CD4-positive, alpha-beta T cell (primary cell): ENCODE measurements around the gene PLCB2. TPM values are rescaled to one million over a fixed set of nuclear protein-coding genes. Genes with fewer than 3 reads are reported as not detected.

Experiments used
- ATAC-seq: fragments of 200-7000 bp; cut with Tn5 transposase; one replicate; pipeline ENCODE4 v1.10.0; 2022; ENCODE audit warnings: mild to moderate bottlenecking; ENCODE audit not compliant: poor library complexity
- CTCF ChIA-PET: fragments of 350-600 bp; sonication (Branson Sonifier 250); formaldehyde crosslinking; loops from one replicate; lab custom pipeline; 2021; ENCODE audit warnings: antibody characterized with exemption, inconsistent platforms; lab: Charles Lee
- POLR2A ChIA-PET: fragments of 350-600 bp; sonication (Branson Sonifier 250); formaldehyde crosslinking; loops from one replicate; lab custom pipeline; 2021; ENCODE audit warnings: antibody characterized with exemption, inconsistent platforms; lab: Charles Lee
- DNase-seq, 14 experiments: peaks; one replicate each; pipeline ENCODE4 v3.0.0-alpha.2; 2013 to 2020; ENCODE audit warnings: mixed read lengths in 2 of 14
- H3K27ac ChIP-seq, 2 donors: one replicate each; pipeline versions ENCODE4 v1.5.1 to v1.7.0; 2013; ENCODE audit warnings: low read length in 2 of 2, low read depth in 1 of 2, mild to moderate bottlenecking in 1 of 2
- H3K27me3 ChIP-seq, 2 experiments: 1 replicate in 1 of 2; 2 replicates in 1 of 2; pipeline versions ENCODE4 v1.6.1 to v1.7.0; 2013; ENCODE audit warnings: low read length in 2 of 2, control low read depth in 1 of 2, mild to moderate bottlenecking in 1 of 2, moderate library complexity in 1 of 2; ENCODE audit not compliant: insufficient read depth in 2 of 2, control insufficient read depth in 1 of 2
- H3K36me3 ChIP-seq: one replicate; pipeline ENCODE4 v1.6.1; 2013; ENCODE audit warnings: low read length, control low read depth; ENCODE audit not compliant: insufficient read depth
- H3K4me1 ChIP-seq: one replicate; pipeline ENCODE4 v1.6.1; 2013; ENCODE audit warnings: low read length, control low read depth; ENCODE audit not compliant: insufficient read depth
- H3K4me3 ChIP-seq: one replicate; pipeline ENCODE4 v1.5.1; 2013; ENCODE audit warnings: mild to moderate bottlenecking, low read length, moderate library complexity
- H3K9me3 ChIP-seq, 2 experiments: 1 replicate in 1 of 2; 2 replicates in 1 of 2; pipeline versions ENCODE4 v1.6.1 to v1.7.0; 2013; ENCODE audit warnings: low read length in 2 of 2, mild to moderate bottlenecking in 2 of 2, control low read depth in 1 of 2, moderate library complexity in 1 of 2; ENCODE audit not compliant: control insufficient read depth in 1 of 2, insufficient read depth in 1 of 2
- H3K27ac Mint-ChIP-seq: one replicate; pipeline ENCODE4 v1.8.0; 2020; ENCODE audit warnings: mixed read lengths
- H3K27me3 Mint-ChIP-seq: one replicate; pipeline ENCODE4 v1.8.0; 2021; ENCODE audit warnings: mixed read lengths
- H3K36me3 Mint-ChIP-seq: one replicate; pipeline ENCODE4 v1.8.0; 2021; ENCODE audit warnings: low read depth, mixed read lengths
- H3K4me1 Mint-ChIP-seq: one replicate; pipeline ENCODE4 v1.8.0; 2021; ENCODE audit warnings: low read depth, mixed read lengths
- H3K4me3 Mint-ChIP-seq: one replicate; pipeline ENCODE4 v1.8.0; 2020; ENCODE audit warnings: mild to moderate bottlenecking, mixed read lengths
- H3K9me3 Mint-ChIP-seq: one replicate; pipeline ENCODE4 v1.8.0; 2020; ENCODE audit warnings: mixed read lengths
- intact Hi-C, 2 experiments: fragments of 100-400 bp; cut with DNase I in 1 of 2; cut with micrococcal nuclease in 1 of 2; formaldehyde crosslinking; loops; one replicate each; pipeline versions ENCODE4 v1.15.1 to v1.9.0; 2023 to 2025; cut with DNase I, micrococcal nuclease
- total RNA-seq, 174 experiments: library from RNA in 2 of 174; stranded (reverse) in 2 of 174; gene quantifications; one replicate each; pipeline ENCODE4 v1.2.3 and lab custom pipeline; 2021 to 2026
- TF ChIP-seq, protein P1 (sequence below): fragments of 200-600 bp; IDR thresholded peaks from one replicate; pipeline ENCODE4 v1.8.0; 2022; ENCODE audit warnings: antibody characterized with exemption, mild to moderate bottlenecking

Gene PLCB2
- total RNA-seq, 2 experiments from 2014 or later, result 206 to 222 TPM

DNA sequence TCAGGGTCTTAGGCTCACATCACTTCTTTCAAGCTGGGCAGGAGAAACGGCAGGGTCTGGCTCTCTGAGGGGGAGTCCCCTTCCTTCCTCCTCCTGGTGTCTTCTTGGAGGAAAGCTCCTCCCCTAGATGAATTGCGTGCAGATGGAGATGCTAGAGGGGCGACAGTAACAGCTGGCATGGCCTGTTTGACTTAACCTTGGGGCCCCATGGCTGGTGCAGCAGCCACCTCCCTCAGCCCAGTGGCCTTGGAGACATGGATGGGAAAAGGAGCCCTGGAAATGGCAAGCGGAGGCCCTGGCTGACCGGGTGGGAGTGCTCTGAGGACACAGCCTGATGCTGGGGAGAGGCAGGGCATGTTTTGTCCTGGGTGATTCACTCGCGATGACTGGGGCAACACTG lies 48.7 kb downstream of the PLCB2 start:
- CTCF ChIA-PET, result no interaction called here
- H3K27me3 Mint-ChIP-seq, result peaks cover 14% of the 10 kb centered on the region
- no peak overlapping the region for H3K27ac Mint-ChIP-seq
- H3K9me3 Mint-ChIP-seq, result no peaks in the 10 kb centered on the region
- H3K27me3 ChIP-seq, result peaks cover 4% of the 10 kb centered on the region in 2 experiments
- H3K4me3 ChIP-seq, result no peak overlapping the region
- H3K4me3 Mint-ChIP-seq, result no peak overlapping the region
- DNase-seq (no peak), ATAC-seq (no peak)
- H3K9me3 ChIP-seq, result no peaks in the 10 kb centered on the region
- peaks cover 8% of the 10 kb centered on the region for H3K4me1 ChIP-seq
- no peaks in the 10 kb centered on the region for H3K4me1 Mint-ChIP-seq
- no peak overlapping the region for H3K27ac ChIP-seq
- TF ChIP-seq, protein P1, sequence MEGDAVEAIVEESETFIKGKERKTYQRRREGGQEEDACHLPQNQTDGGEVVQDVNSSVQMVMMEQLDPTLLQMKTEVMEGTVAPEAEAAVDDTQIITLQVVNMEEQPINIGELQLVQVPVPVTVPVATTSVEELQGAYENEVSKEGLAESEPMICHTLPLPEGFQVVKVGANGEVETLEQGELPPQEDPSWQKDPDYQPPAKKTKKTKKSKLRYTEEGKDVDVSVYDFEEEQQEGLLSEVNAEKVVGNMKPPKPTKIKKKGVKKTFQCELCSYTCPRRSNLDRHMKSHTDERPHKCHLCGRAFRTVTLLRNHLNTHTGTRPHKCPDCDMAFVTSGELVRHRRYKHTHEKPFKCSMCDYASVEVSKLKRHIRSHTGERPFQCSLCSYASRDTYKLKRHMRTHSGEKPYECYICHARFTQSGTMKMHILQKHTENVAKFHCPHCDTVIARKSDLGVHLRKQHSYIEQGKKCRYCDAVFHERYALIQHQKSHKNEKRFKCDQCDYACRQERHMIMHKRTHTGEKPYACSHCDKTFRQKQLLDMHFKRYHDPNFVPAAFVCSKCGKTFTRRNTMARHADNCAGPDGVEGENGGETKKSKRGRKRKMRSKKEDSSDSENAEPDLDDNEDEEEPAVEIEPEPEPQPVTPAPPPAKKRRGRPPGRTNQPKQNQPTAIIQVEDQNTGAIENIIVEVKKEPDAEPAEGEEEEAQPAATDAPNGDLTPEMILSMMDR, result no peak
- POLR2A ChIA-PET, result no interaction called here
- no peaks in the 10 kb centered on the region for H3K36me3 ChIP-seq
- no peaks in the 10 kb centered on the region for H3K36me3 Mint-ChIP-seq
- intact Hi-C loops, result no loop called here

DNA sequence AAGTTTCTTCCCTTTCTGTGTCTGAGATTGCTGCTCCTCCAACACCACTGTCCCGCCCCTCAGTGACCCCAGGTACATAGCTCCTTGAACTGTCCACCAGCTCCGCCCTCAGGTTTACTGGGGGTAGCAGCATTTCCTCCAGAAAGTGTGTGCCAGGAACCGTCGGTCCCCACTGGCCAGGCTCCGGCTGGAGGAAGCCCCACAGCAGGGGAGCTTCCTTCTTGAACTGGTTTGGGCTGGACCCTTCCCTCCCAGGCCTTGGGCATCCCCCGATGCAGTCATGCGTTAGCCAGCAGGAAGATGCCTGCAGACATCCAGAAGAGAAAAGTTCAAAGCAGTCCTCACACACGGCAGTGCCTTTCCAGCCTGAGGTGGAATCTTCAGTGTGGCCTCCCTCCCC lies 49.2 kb downstream of the PLCB2 start:
- ATAC-seq (no peak), DNase-seq (no peak)
- no peaks in the 10 kb centered on the region for H3K4me1 Mint-ChIP-seq
- POLR2A ChIA-PET, result no interaction called here
- no peak overlapping the region for H3K4me3 Mint-ChIP-seq
- no peak overlapping the region for H3K4me3 ChIP-seq
- H3K27ac Mint-ChIP-seq, result no peak overlapping the region
- no peaks in the 10 kb centered on the region for H3K9me3 ChIP-seq
- no peak overlapping the region for H3K27ac ChIP-seq
- H3K36me3 ChIP-seq, result no peaks in the 10 kb centered on the region
- peaks cover 8 to 9% of the 10 kb centered on the region in 2 experiments for H3K27me3 ChIP-seq
- TF ChIP-seq, protein P1, result no peak
- H3K27me3 Mint-ChIP-seq, result peaks cover 18% of the 10 kb centered on the region
- intact Hi-C loops, result no loop called here
- no peaks in the 10 kb centered on the region for H3K36me3 Mint-ChIP-seq
- CTCF ChIA-PET, result no interaction called here
- no peaks in the 10 kb centered on the region for H3K9me3 Mint-ChIP-seq
- H3K4me1 ChIP-seq, result peaks cover 12% of the 10 kb centered on the region

DNA sequence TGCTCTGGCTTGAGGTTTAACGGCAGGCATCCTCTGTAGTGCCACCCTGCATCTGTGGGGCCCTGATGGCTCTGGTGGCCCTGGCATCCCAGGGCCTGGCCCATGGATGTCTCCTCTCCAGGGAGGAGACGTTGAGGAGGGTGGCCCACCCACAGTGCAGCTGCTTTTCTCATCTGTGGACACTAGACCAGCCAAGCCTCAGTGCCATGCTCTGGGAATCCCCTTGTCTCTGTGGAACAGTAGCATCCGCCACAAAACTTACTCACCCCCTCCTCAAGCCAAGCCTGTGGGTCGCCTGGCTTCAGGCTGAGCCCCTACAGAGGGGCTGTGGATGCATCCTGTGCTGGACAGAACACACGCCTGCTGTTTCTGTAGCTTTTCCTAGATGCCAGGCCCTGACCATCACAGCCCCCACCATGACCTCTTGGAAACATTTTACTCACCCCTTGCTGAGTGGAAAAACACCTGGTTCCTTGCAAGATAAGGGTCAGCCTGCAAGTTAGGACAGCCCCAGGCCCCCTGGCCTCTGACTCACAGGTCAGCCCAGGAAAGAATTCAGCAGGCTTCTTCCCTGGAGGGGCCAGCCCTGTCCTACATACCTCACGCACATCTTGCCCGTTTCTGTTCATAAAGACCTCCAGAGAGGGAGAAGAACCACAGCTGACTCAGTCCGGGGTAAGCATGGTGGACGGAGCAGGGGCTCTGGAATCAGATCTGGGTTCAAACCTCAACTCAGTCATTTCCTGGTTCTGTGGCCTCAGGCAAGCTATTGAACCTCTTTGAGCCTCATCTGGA lies 49.9 kb downstream of the PLCB2 start:
- Histone ChIP-seq H3K27me3 (peaks cover 15 to 16% of the 10 kb centered on the region in 2 experiments), H3K36me3 (no peaks in the 10 kb centered on the region), H3K27ac (no peak overlapping the region), H3K9me3 (no peaks in the 10 kb centered on the region), H3K4me1 (peaks cover 19% of the 10 kb centered on the region), H3K4me3 (no peak overlapping the region)
- Mint-ChIP-seq H3K4me1 (peaks cover 5% of the 10 kb centered on the region), H3K27me3 (peaks cover 25% of the 10 kb centered on the region), H3K4me3 (no peak overlapping the region), H3K36me3 (no peaks in the 10 kb centered on the region), H3K27ac (no peak overlapping the region), H3K9me3 (no peaks in the 10 kb centered on the region)
- DNase-seq, result no peak
- ATAC-seq, result no peak
- CTCF ChIA-PET, result no interaction called here
- TF ChIP-seq, protein P1, result no peak
- POLR2A ChIA-PET, result no interaction called here
- intact Hi-C loops, result no loop called here
